GM19238 (cell line): Measurements from ENCODE around the gene CALR.

ENCODE experiments used
- DNase-seq: peaks from one replicate; pipeline ENCODE4 v3.0.0; 2011; ENCODE audit warnings: low spot score; ENCODE audit not compliant: insufficient read length

The CALR gene

DNA sequence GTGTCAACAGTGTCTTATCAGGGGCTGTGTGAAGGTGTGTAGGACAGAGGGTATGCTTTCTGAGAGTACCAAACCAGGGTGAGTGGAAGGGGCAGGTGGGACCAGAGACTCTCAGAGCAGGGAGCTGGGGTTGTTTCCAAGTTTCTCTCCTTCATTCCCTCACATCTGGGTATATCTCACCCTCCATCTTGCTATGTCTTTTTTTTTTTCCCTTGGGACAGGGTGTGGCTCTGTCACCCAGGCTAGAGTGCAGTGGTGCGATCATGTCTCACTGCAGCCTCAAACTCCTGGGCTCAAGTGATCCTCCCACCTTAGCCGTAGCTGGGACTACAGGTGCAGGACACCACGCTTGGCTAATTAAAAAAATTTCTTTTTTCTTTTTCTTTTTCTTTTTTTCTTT is 41.6 kb downstream of the CALR start:
- DNase-seq = no peak

- DNase-seq = no peak
Measured at GRCh38 chr19:12982648-12983047, 44.2 kb downstream of the CALR start.

DNA sequence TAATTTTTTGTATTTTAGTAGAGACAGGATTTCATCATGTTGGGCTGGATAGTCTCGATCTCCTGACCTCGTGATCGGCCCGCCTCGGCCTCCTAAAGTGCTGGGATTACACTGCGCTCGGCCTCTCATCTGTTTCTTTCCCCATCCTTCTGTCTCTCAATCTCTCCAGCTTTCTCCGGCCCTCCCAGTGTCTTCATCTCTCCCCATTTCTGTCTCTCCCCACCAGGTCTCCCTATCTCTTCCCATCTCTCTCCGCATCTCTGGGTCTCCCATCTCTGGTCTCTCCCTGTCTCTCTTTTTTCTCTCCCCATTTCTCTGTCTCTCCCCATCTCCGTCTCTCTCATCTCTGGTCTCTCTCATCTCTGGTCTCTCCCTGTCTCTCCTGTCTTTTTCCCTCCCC is 44.7 kb downstream of the CALR start:
- DNase-seq = no peak

GRCh38 chr19:12983542-12984142 is 45.2 kb downstream of the CALR start:
- peak; percentile 76 for DNase-seq

GRCh38 chr19:12984143-12984627 is 45.8 kb downstream of the CALR start:
- DNase-seq = no peak

DNA sequence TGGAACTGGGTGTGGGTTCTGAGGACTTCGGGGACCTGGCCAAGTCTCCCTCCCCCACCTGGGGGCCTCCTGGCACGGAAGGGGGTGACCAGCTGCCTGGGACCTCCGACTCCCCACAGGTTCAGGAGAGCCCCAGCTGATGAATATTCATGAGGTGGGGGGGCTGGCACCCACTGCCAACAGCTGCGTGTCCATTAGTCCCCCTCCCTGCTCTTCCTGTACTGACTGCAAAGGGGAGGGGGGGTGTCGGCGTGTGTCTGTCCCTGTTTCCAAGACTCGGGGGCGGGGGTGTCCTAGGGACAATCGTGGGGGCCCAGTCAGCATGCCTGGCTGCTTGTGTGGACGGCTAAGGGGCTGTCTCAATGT is 46.3 kb downstream of the CALR start:
- no peak for DNase-seq

GRCh38 chr19:12985049-12985776 is 46.8 kb downstream of the CALR start:
- DNase-seq = no peak

DNA sequence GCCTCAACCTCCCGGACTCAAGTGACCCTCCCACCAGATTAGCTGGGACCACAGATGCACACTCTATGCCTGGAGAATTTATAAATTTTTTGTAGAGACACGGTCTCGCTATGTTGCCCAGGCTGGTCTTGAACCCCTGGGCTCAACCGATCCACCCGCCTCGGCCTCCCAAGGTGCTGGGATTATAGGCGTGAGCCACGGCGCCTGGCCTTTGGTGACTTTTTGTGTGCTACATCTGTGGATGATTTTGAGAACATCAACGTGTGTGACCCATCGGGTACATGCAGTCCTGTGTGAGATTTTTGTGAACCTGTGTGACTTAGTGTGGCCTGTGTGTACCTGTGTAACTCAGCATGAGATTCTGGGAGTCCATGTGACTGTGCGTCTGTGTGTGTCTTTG is 48.3 kb downstream of the CALR start:
- no peak for DNase-seq

DNA sequence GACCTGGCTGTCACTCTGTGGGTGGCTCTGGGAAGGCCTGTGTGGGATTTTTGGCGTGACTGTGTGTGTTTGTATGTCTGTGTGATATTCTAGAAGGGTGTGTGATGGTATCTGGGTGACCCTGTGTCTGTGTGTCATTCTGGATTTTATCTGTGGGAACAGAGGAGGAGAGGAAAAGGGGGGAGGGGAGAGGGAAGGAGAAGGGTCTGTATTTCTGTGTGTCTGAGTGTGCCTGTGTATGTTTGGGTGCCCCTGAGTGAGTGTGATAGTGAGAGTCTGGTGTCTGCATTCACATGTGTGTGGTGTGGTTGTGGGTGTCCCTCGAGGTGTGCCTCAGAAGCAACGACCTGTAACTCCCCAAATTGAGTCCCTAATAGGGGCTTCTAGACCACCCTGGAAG is 48.8 kb downstream of the CALR start:
- no peak for DNase-seq

DNA sequence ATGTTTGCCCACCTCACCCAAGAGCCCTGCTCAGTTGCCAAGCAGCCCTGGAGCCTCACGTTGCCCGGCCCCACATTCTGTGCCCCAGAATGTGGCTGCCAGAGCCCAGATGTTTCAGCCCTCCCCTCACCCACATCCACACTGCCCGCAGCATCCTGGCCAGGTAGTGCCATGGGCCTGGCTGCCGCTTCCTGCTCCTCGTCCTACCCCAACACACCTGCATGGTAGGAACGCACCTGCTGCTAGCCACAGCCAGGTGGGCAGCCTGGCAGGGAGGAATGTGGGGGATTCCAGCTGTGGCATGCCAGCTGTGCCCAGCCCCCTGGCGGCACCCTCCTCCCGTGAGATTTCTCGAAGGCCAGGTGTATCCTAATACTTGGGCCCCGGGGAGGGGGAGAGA is 49.4 kb downstream of the CALR start:
- DNase-seq = no peak

GRCh38 chr19:12990431-12990830 is 52.0 kb downstream of the CALR start:
- DNase-seq = no peak

DNA sequence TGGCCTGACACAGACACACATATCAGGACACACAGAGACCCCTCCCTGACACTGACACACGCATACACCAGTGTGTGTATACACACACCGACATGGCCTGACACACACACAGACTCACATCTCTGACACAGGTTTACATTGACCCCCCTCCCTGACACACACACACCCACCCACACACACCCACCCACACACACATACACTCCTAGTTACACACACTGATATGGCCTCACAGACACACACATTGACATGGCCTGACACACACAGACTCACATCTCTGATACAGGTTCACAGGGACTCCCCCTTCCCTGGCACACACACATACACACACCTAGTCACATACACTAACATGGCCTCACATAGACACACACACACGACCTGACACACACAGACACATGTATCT is 52.4 kb downstream of the CALR start:
- DNase-seq = no peak

DNA sequence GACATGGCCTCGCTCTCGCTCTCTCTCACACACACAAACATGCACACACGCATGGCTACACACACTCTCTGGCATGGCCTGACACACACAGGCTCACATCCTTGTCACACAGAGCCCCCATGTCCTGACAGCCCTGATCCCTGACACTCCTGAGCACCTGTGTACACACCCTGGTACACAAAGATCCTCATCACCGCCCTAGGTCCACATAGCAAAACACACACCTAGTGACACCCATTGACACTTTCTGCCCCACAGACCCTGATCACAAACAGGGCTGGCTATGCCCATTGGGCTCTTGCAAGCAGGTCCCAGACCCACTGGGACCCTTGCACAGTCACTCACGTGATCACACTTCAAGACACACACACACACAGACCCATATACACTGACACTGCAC is 52.9 kb downstream of the CALR start:
- DNase-seq = no peak

GRCh38 chr19:12992729-12993128 is 54.3 kb downstream of the CALR start:
- DNase-seq = no peak

- no peak for DNase-seq
Measured at GRCh38 chr19:12993562-12993961, 55.2 kb downstream of the CALR start.
